K562 (cell line): Measurements from ENCODE around the gene OTOGL. TPM values are rescaled to one million over a fixed set of nuclear protein-coding genes. Genes with fewer than 3 reads are reported as not detected.

Source experiments
- ATAC-seq: fragments of 200-7000 bp; cut with Tn5 transposase; 3 replicates; pipeline ENCODE4 v1.9.1; 2020; ENCODE audit warnings: moderate library complexity
- BruUV-seq: library from RNA; stranded (reverse); fragments of 400-500 nt; replicated peaks from 2 replicates; lab custom pipeline; 2021; lab: Mats Ljungman, UMichigan
- CTCF ChIA-PET: fragments of 300-600 bp; formaldehyde crosslinking; extraction: SDS; loops from one replicate; lab custom pipeline; 2021; ENCODE audit warnings: low intra/inter-chr PET ratio; lab: Yijun Ruan, JAX
- POLR2A ChIA-PET: fragments of 300-600, 350-650 bp; sonication (Branson Sonifier 250); formaldehyde crosslinking; extraction: SDS; loops from one replicate; lab custom pipeline; 2021; ENCODE audit warnings: antibody characterized with exemption, inconsistent platforms; lab: Yijun Ruan, JAX
- DNase-seq, 4 experiments: peaks; one replicate each; pipeline versions ENCODE4 v3.0.0 to v3.0.0-alpha.2; 2011 to 2018; ENCODE audit warnings: low spot score in 3 of 4, mixed read lengths in 3 of 4; ENCODE audit errors: extremely low read depth in 1 of 4
- FAIRE-seq: peaks from 2 replicates; lab custom pipeline; 2011; peaks lifted over from hg19 to GRCh38; lab: Jason Lieb, UNC
- H2AFZ ChIP-seq: 2 replicates; pipeline ENCODE4 v1.6.0; 2011; ENCODE audit warnings: low read depth, low read length, control low read depth, inconsistent platforms
- H3K27ac ChIP-seq: fragments of 200-600 bp; 3 replicates; pipeline ENCODE4 v1.8.0; 2011; ENCODE audit warnings: low read depth, mild to moderate bottlenecking, control low read depth, inconsistent platforms, low read length, moderate library complexity, mixed read lengths; ENCODE audit errors: extremely low read depth
- H3K27me3 ChIP-seq, 2 experiments: fragments of 300-600 bp in 1 of 2; 2 replicates in 1 of 2; 3 replicates in 1 of 2; pipeline versions ENCODE4 v1.6.0 to v1.8.0; 2011; ENCODE audit warnings: inconsistent platforms in 2 of 2, low read length in 2 of 2, mild to moderate bottlenecking in 1 of 2, mixed read lengths in 1 of 2, moderate library complexity in 1 of 2; ENCODE audit not compliant: control insufficient read depth in 2 of 2, insufficient read depth in 2 of 2
- H3K36me3 ChIP-seq: fragments of 300-600 bp; 3 replicates; pipeline ENCODE4 v1.8.0; 2011; ENCODE audit warnings: mild to moderate bottlenecking, low read length, inconsistent platforms; ENCODE audit not compliant: control insufficient read depth, insufficient read depth
- H3K4me1 ChIP-seq, 2 experiments: fragments of 200-600 bp in 1 of 2; replicated peaks in 1 of 2; 2 replicates in 1 of 2; 3 replicates in 1 of 2; pipeline versions ENCODE4 v1.5.1 to v1.8.0; 2011; ENCODE audit warnings: inconsistent platforms in 2 of 2, low read length in 2 of 2, mild to moderate bottlenecking in 1 of 2, mixed read lengths in 1 of 2, moderate library complexity in 1 of 2; ENCODE audit not compliant: control insufficient read depth in 2 of 2, insufficient read depth in 2 of 2
- H3K4me2 ChIP-seq: 2 replicates; pipeline ENCODE4 v1.6.1; 2011; ENCODE audit warnings: low read length, control low read depth, inconsistent platforms, mixed read lengths; ENCODE audit not compliant: insufficient read depth
- H3K4me3 ChIP-seq: fragments of 200-600 bp; sonication (generic), shearing (Covaris generic); 2 replicates; pipeline ENCODE4 v1.5.1; 2016; ENCODE audit warnings: control low read depth, inconsistent platforms
- H3K79me2 ChIP-seq: fragments of 200-600 bp; 3 replicates; pipeline ENCODE4 v1.8.0; 2011; ENCODE audit warnings: low read length, inconsistent platforms; ENCODE audit not compliant: control insufficient read depth, insufficient read depth
- H3K9ac ChIP-seq, 2 experiments: 2 replicates each; pipeline versions ENCODE4 v1.6.0 to v1.6.1; 2011; ENCODE audit warnings: low read depth in 2 of 2, low read length in 2 of 2, control low read depth in 1 of 2, inconsistent platforms in 1 of 2, mild to moderate bottlenecking in 1 of 2, mixed read lengths in 1 of 2; ENCODE audit not compliant: insufficient read depth in 1 of 2
- H3K9me1 ChIP-seq: one replicate; pipeline ENCODE4 v1.6.0; 2011; ENCODE audit warnings: inconsistent platforms, mild to moderate bottlenecking, low read length, moderate library complexity; ENCODE audit not compliant: control insufficient read depth, insufficient read depth
- H3K9me3 ChIP-seq: replicated peaks from 2 replicates; pipeline ENCODE4 v1.5.1; 2011; ENCODE audit warnings: low read depth, low read length, inconsistent platforms; ENCODE audit not compliant: control insufficient read depth, insufficient read depth
- H4K20me1 ChIP-seq: replicated peaks from 2 replicates; pipeline ENCODE4 v1.6.1; 2011; ENCODE audit warnings: low read length, inconsistent platforms, mixed read lengths; ENCODE audit not compliant: control insufficient read depth, insufficient read depth
- AFF4 ChIP-seq: sonication (generic); formaldehyde crosslinking; IDR thresholded peaks from 2 replicates; pipeline ENCODE4 v1.8.0; 2023; ENCODE audit warnings: mild to moderate bottlenecking, missing genetic modification reagents
- DIDO1 ChIP-seq: fragments of 450-650 bp; IDR thresholded peaks from 2 replicates; pipeline ENCODE4 v1.6.1; 2016; ENCODE audit warnings: low read depth, missing biosample characterization, missing genetic modification characterization
- ETS2 ChIP-seq: IDR thresholded peaks from 2 replicates; pipeline ENCODE4 v1.6.1; 2016; ENCODE audit warnings: borderline replicate concordance, missing genetic modification characterization, mild to moderate bottlenecking, moderate library complexity, missing compliant biosample characterization; ENCODE audit not compliant: poor library complexity, severe bottlenecking
- EZH2 ChIP-seq: IDR thresholded peaks from 2 replicates; pipeline ENCODE4 v1.6.1; 2012; ENCODE audit warnings: low read depth, mild to moderate bottlenecking, inconsistent platforms, low read length, borderline replicate concordance
- FUS ChIP-seq: fragments of 200-400 bp; formaldehyde crosslinking; optimal IDR thresholded peaks from 2 replicates; pipeline ENCODE3; 2017; ENCODE audit warnings: low read depth, low read length
- GATAD2A ChIP-seq: fragments of 450-650 bp; IDR thresholded peaks from 2 replicates; pipeline ENCODE4 v1.6.1; 2017
- KDM4B ChIP-seq, 2 experiments: fragments of 450-650 bp in 1 of 2; sonication (generic) in 1 of 2; IDR thresholded peaks; 2 replicates each; pipeline ENCODE4 v1.6.1; 2016 to 2017; ENCODE audit warnings: borderline replicate concordance in 2 of 2, antibody characterized with exemption in 1 of 2, low read depth in 1 of 2, mild to moderate bottlenecking in 1 of 2
- NCOA6 ChIP-seq: fragments of 450-650 bp; IDR thresholded peaks from 2 replicates; pipeline ENCODE4 v1.6.1; 2017; ENCODE audit warnings: mild to moderate bottlenecking
- NFE2L1 ChIP-seq: fragments of 450-650 bp; IDR thresholded peaks from 2 replicates; pipeline ENCODE4 v1.6.1; 2016; ENCODE audit warnings: missing genetic modification characterization, low read depth, mild to moderate bottlenecking, missing compliant biosample characterization, moderate library complexity, borderline replicate concordance
- RFX7 ChIP-seq: fragments of 250-450 bp; sonication (Bioruptor Pico); IDR thresholded peaks from 2 replicates; pipeline ENCODE4 v1.5.1; 2021; ENCODE audit warnings: mild to moderate bottlenecking
- RHOXF2B ChIP-seq: fragments of 250-450 bp; sonication (Bioruptor Pico); conservative IDR thresholded peaks from 2 replicates; pipeline ENCODE4 v1.5.1; 2021
- SIX5 ChIP-seq, 2 experiments: IDR thresholded peaks; 2 replicates each; pipeline ENCODE4 v1.6.1; 2011; ENCODE audit warnings: low read length in 2 of 2, borderline replicate concordance in 1 of 2, low read depth in 1 of 2, mild to moderate bottlenecking in 1 of 2, moderate library complexity in 1 of 2; ENCODE audit not compliant: insufficient read depth in 1 of 2
- TSC22D4 ChIP-seq: fragments of 450-650 bp; IDR thresholded peaks from 2 replicates; pipeline ENCODE4 v1.6.1; 2016; ENCODE audit warnings: missing genetic modification characterization, missing biosample characterization, control low read depth
- ZFX ChIP-seq: sonication (generic); formaldehyde crosslinking; IDR thresholded peaks from 2 replicates; pipeline ENCODE4 v1.8.0; 2022; ENCODE audit warnings: mild to moderate bottlenecking, missing genetic modification reagents, moderate library complexity
- ZHX1 ChIP-seq: fragments of 150-350 bp; conservative IDR thresholded peaks from 2 replicates; pipeline ENCODE4 v1.6.1; 2014; ENCODE audit warnings: low read length
- WGBS: fragments of 100-300 bp; shearing (Covaris generic); methylation state at CpG from one replicate; pipeline ENCODE4 v1.1.6; 2016; ENCODE audit warnings: low coverage, mixed read lengths; ENCODE audit not compliant: insufficient coverage; ENCODE audit errors: missing lambda C conversion rate; 5-methylcytosine and 5-hydroxymethylcytosine counted together
- in situ Hi-C: fragments of 300-500 bp; cut with MboI; formaldehyde crosslinking; loops from 4 replicates; pipeline ENCODE4 v1.15.0; 2018; ENCODE audit warnings: inconsistent platforms, mixed read lengths
- intact Hi-C: fragments of 100-400 bp; cut with micrococcal nuclease; formaldehyde crosslinking; loops from 2 replicates; pipeline ENCODE4 v1.14.2; 2022
- polyA plus RNA-seq, 8 experiments: library from polyadenylated mRNA; depleted of rRNA in 4 of 8; stranded (reverse) in 5 of 8; unstranded in 3 of 8; fragments of >200 nt; fragmentation: Nextera tagmentation in 2 of 8; fragmentation: Illumina TruSeq in 1 of 8; extraction: Ambion mirVana in 2 of 8; extraction: Trizol in 1 of 8; gene quantifications; 2 replicates each; pipeline versions ENCODE4 v1.2.1 to v1.2.3, GENCODE V29; 2011 to 2014; ENCODE audit warnings: inconsistent platforms in 1 of 8, missing spikeins in 1 of 8
- total RNA-seq, 7 experiments: library from RNA; depleted of rRNA in 6 of 7; stranded (reverse); fragments of >200 nt in 6 of 7; fragmentation: Illumina TruSeq in 2 of 7; extraction: Trizol in 2 of 7; gene quantifications; 2 replicates each; pipeline versions ENCODE4 v1.2.1 to v1.2.3, GENCODE V29; 2011 to 2021; ENCODE audit warnings: low replicate concordance in 1 of 7
- TF ChIP-seq, protein P1 (sequence below): fragments of 250-450 bp; sonication (Bioruptor Pico); IDR thresholded peaks from 2 replicates; pipeline ENCODE4 v1.4.0; 2020; ENCODE audit warnings: mild to moderate bottlenecking, moderate library complexity

Gene OTOGL
- total and polyA plus RNA-seq, 9 of the 15 experiments (the other 6 are each of a cell fraction or from before 2014, with no cell fraction given), result 0.02 to 0.03 TPM; not detected in 7

DNA sequence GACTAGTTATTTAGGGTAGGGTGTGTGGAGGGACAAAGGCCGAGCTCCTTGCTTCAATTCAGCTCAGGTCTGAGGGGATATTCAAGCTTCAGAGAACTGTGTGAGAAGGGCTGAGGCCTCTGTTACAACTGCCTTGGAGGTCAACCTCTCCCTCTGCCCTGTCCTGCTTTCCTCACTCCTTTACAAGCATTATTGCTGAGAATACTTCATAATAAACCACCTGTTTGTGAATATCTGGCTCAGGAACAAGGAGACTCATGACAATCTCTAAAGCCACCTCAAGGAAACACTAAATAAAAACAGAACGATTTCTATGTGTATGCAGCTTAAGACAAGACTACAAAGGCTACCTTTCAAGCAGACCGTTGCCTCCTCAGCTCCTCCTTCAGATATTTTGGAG, 21.7 kb downstream of the OTOGL start:
- Histone ChIP-seq H3K9ac (no peak overlapping the region), H3K4me2 (no peak overlapping the region), H3K36me3 (no peaks in the 10 kb centered on the region), H3K9me3 (no peaks in the 10 kb centered on the region), H3K4me3 (no peak overlapping the region), H2AFZ (no peak overlapping the region), H4K20me1 (no peaks in the 10 kb centered on the region), H3K9me1 (no peaks in the 10 kb centered on the region), H3K27me3 (no peaks in the 10 kb centered on the region), H3K27ac (no peak overlapping the region), H3K79me2 (no peaks in the 10 kb centered on the region), H3K4me1 (no peaks in the 10 kb centered on the region)
- no peak for DNase-seq
- no peak for ATAC-seq
- no peak for FAIRE-seq
- intact Hi-C loops (no loop called here), in situ Hi-C loops (no loop called here)
- CTCF ChIA-PET, result no interaction called here
- 0% methylated on average over 3 of the region's 3 CpGs for WGBS
- no TSS peak for BruUV-seq
- POLR2A ChIA-PET, result no interaction called here
- no peak for TF ChIP-seq SIX5 (IDR thresholded peaks at IDR 0.05; ENCODE audit: borderline replicate concordance in 1 of 2, insufficient read depth in 1 of 2, low read depth in 1 of 2, low read length in 2 of 2)
- TF ChIP-seq FUS, result no peak
- no peak for TF ChIP-seq ZHX1
- TF ChIP-seq, protein P1, sequence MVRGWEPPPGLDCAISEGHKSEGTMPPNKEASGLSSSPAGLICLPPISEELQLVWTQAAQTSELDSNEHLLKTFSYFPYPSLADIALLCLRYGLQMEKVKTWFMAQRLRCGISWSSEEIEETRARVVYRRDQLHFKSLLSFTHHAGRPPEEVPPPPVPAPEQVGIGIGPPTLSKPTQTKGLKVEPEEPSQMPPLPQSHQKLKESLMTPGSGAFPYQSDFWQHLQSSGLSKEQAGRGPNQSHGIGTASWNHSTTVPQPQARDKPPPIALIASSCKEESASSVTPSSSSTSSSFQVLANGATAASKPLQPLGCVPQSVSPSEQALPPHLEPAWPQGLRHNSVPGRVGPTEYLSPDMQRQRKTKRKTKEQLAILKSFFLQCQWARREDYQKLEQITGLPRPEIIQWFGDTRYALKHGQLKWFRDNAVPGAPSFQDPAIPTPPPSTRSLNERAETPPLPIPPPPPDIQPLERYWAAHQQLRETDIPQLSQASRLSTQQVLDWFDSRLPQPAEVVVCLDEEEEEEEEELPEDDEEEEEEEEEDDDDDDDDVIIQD (CRISPR knock-in tag), result no peak
- TF ChIP-seq ZFX (CRISPR knock-in tag), result no peak
- no peak for TF ChIP-seq RHOXF2B
- TF ChIP-seq AFF4, result no peak
- no peak for TF ChIP-seq NFE2L1 (tag)
- no peak for TF ChIP-seq TSC22D4
- no peak for TF ChIP-seq DIDO1 (tag)
- TF ChIP-seq KDM4B (IDR thresholded peaks at IDR 0.05; ENCODE audit: borderline replicate concordance in 2 of 2, low read depth in 1 of 2), result no peak
- no peak for TF ChIP-seq NCOA6
- no peak for TF ChIP-seq ETS2 (tag)
- no peak for TF ChIP-seq RFX7 (CRISPR knock-in tag)
- TF ChIP-seq GATAD2A, result no peak
- TF ChIP-seq EZH2, result no peak
